GM18511 (cell line): ENCODE data around the gene GP1BB.
"Not testable (repeated sequence)": the region's sequence is repeated elsewhere in the genome, so short reads cannot be mapped to it uniquely, and the experiment has no call there.

Experiments used
- ATAC-seq: cut with Tn5 transposase; IDR thresholded peaks from one replicate; pipeline ENCODE4 v1.9.1; 2021; ENCODE audit warnings: mild to moderate bottlenecking, moderate library complexity; ENCODE audit not compliant: unreplicated experiment

GP1BB gene

GRCh38 chr22:19723232-19723982, at the start of gene GP1BB:
Gene GP1BB, plus strand, starts transcription at chr22:19723539. Its CDS starts 31 bp downstream, at chr22:19723570.
- ATAC-seq, result no peak

- ATAC-seq, result no peak
These were observed 49.7 kb upstream of the GP1BB start for GRCh38 chr22:19673660-19674059.

- ATAC-seq, result no peak
These were observed 49.0 kb upstream of the GP1BB start for GRCh38 chr22:19674129-19674928.

- ATAC-seq, result no peak
These were observed 48.4 kb upstream of the GP1BB start for GRCh38 chr22:19674929-19675253.

- no peak for ATAC-seq
These were observed 47.9 kb upstream of the GP1BB start for GRCh38 chr22:19675428-19675827.

- not testable (repeated sequence) for ATAC-seq
These were observed 46.9 kb upstream of the GP1BB start for GRCh38 chr22:19676437-19676836.

- no peak for ATAC-seq
These were observed 44.3 kb upstream of the GP1BB start for GRCh38 chr22:19678949-19679521.

GRCh38 chr22:19679522-19680101, 43.7 kb upstream of the GP1BB start:
- ATAC-seq, result no peak

- ATAC-seq, result no peak
These were observed 43.0 kb upstream of the GP1BB start for GRCh38 chr22:19680287-19680881.

GRCh38 chr22:19680911-19681862, 42.2 kb upstream of the GP1BB start:
- no peak for ATAC-seq

- ATAC-seq, result no peak
These were observed 41.5 kb upstream of the GP1BB start for GRCh38 chr22:19681863-19682245.

GRCh38 chr22:19686946-19687345, 36.4 kb upstream of the GP1BB start:
- ATAC-seq, result no peak

GRCh38 chr22:19687561-19688300, 35.6 kb upstream of the GP1BB start:
- ATAC-seq, result no peak

- ATAC-seq, result no peak
These were observed 34.7 kb upstream of the GP1BB start for GRCh38 chr22:19688301-19689290.

- no peak for ATAC-seq
These were observed 33.9 kb upstream of the GP1BB start for GRCh38 chr22:19689408-19689807.

- no peak for ATAC-seq
These were observed 32.2 kb upstream of the GP1BB start for GRCh38 chr22:19691007-19691720.

GRCh38 chr22:19691721-19692341, 31.5 kb upstream of the GP1BB start:
- ATAC-seq, result no peak
